OCI-LY3 (cell line): ENCODE data around the gene TSPAN14.

Source experiments
- CTCF ChIP-seq: fragments of 200-600, 300-600 bp; sonication (generic); IDR thresholded peaks from 2 replicates; pipeline ENCODE4 v1.5.1; 2014; ENCODE audit warnings: antibody characterized with exemption, low read length, low read depth
- EZH2phosphoT487 ChIP-seq: fragments of 200-600 bp; shearing (Covaris generic); IDR thresholded peaks from 2 replicates; pipeline ENCODE4 v1.6.1; 2018; ENCODE audit warnings: antibody characterized with exemption, mixed run types, low read depth

DNA sequence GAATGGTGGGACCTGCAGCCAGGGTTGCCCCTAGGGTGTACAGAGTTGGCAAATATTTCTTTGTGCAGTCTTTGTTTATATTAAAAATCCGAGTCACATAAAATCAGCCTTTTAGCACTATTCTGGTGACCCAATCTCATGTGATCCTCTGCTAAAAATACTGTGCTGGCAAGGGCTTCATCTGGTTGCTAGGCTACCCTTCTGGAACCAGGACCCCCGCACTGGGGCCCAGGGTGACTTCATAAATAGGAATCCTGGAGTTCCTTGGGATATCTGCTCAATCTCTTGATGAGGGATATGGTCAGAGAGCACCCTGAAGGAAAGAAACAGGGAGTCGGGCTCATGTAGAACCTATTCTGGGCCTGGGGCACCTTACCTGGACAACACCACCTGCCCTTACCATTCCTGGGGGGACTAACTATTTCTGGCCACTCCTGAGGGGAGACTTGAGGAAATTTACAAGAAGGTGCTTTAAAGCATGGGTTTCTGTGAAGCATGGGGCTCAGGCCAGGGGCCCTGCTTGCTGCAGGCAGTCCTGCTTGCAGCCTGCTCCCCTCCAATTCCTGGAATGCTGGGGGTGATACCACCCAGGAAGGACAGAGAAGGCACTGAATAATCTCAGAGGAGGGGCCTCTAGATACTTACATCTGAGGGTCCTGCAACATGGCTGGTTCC, 128.3 kb downstream of the TSPAN14 start:
- TF ChIP-seq CTCF, result no peak
- no peak for TF ChIP-seq EZH2phosphoT487
